GM18499 (cell line): ENCODE measurements around the gene TSR1.

Experiments
- ATAC-seq: cut with Tn5 transposase; IDR thresholded peaks from one replicate; pipeline ENCODE4 v1.9.1; 2021; ENCODE audit warnings: moderate number of reproducible peaks; ENCODE audit not compliant: insufficient read depth, unreplicated experiment

Gene TSR1

DNA sequence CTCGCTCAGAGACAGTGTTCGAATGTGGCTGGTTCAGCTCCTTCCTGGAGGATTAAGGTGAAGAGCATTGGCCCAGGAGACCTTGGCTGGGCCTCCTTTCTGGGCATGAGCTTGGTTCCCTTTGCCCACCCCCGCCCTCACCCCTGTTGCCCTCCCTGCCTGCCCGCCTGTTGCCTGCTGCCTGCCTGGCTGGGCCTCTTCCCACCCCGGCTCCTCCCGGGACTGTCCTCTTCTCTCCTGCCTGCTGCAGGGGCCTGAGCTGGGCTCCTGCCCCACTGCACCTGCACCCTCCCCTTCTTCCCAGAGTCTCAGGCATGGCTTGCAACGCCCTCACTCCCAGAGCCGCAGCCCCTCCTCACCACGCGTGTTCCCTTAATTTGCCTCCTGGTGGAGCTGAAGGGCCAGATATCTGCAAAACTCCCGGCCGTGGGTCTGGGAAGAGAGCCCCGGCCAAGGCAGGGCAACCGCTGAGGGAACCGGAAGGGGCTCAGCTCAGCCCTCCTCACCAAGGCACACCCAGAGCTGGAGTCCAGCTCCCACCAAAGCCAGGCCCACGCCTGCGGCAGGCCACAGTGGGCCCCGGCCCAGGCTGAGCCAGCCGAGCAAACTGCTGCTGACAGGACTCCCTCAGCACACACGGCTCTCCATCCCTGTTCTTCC lies 33.4 kb upstream of the TSR1 start:
- ATAC-seq: no peak

DNA sequence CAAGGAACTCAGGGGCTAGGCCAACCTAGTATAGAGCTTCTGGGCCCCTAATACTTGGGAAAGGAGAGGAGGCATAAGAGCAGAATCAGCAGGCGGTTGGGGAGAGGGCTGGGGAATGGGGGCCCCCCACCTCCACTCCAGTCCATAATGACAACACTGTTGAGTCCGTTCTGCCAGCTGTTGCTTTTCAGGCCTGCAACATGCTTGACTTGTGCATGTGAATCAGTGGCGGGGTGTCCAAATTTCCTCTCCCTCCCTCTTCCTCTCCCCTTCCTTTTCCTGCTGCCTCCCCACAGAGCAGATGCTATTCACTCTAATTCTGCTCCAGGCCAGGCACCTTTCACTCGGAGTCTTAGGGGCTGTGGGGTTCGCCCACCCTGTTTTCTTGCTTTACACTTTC lies 32.8 kb upstream of the TSR1 start:
- ATAC-seq: no peak

DNA sequence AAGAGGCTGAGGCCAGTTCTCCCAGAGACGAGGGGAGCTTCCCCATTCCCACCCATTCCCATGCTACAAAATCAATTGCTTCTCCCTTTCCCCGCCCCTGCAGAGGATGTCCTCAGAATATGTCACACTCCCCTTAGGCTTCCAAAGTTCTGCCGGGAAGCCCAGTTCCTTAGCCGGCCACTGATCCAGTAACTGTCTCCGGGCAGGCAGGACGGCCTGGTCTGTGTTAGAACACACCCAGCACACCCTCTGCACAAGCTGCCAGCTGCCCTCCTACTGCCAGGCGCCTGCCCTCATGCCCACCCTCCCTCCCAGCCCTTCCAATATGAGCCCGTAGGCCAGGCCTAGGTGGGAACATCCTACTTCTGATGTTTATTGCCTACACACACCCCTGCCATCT lies 32.1 kb upstream of the TSR1 start:
- no peak for ATAC-seq

DNA sequence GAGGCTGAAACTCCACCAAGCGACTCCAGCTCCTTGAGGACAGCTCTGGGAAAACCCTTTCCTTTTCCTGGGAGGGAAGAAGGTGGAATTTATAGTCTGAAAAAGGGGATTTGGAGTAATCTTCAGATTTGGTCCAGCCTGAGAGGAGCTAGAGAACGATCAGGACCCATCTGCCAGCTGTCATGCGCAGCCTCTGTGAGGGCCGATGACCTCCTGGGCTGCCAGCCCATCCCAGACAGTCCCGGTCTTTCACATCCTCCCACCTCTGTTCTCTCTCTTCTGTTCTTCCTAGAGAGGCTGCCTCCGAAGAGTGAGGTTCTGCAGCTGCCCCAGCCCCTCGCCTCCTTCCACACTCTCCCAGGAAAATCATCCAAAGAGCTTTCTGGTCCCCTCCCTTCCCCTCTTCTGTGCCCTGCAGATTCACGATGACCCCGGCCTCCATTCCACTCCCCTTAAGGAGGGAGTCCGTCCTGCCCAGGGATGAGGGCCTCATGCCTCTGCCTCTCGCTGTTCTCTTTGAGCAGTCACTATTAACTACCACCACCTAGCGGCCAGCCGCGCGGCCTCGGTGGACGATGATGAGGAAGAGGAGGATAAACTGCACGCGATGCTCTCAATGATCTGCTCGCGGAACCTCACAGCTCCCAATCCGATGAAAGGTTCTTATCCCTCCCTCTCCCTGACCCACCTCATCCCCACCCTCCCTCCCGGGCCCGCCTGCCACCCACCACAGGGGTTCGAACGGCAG lies 30.7 kb upstream of the TSR1 start:
- ATAC-seq: no peak

DNA sequence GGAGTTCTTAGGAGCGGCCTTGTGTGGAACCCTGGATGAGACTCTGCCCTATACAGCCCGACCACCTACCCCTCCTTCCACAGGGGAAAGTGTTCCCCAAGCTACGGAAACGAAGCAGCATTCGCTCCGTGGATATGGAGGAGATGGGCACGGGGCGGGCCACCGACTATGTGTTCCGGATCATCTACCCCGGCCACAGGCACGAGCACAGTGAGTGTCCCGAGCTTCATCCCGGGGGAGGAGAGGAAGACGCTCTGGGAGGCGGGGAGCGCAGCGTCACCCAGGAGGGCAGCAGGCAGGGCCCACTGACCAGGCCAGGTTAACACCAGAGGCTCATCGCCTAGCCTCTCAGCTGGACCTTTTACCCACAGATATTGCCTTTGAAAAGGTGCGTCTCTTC lies 28.9 kb upstream of the TSR1 start:
- no peak for ATAC-seq

DNA sequence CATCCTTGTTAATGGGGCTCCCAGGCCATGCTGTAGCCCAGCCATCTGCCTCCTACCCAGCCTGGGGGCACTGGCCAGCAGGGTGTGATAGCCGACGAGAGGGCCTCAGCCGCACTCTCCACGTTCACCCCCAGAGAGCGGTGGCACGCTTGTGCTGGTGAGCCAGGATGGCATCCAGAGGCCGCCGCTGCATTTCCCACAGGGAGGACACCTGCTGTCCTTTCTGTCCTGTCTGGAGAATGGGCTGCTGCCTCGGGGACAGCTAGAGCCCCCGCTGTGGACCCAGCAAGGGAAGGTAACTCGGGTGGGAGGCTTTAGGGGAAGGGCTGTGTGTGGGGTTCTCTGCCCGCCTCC lies 28.5 kb upstream of the TSR1 start:
- ATAC-seq: no peak

DNA sequence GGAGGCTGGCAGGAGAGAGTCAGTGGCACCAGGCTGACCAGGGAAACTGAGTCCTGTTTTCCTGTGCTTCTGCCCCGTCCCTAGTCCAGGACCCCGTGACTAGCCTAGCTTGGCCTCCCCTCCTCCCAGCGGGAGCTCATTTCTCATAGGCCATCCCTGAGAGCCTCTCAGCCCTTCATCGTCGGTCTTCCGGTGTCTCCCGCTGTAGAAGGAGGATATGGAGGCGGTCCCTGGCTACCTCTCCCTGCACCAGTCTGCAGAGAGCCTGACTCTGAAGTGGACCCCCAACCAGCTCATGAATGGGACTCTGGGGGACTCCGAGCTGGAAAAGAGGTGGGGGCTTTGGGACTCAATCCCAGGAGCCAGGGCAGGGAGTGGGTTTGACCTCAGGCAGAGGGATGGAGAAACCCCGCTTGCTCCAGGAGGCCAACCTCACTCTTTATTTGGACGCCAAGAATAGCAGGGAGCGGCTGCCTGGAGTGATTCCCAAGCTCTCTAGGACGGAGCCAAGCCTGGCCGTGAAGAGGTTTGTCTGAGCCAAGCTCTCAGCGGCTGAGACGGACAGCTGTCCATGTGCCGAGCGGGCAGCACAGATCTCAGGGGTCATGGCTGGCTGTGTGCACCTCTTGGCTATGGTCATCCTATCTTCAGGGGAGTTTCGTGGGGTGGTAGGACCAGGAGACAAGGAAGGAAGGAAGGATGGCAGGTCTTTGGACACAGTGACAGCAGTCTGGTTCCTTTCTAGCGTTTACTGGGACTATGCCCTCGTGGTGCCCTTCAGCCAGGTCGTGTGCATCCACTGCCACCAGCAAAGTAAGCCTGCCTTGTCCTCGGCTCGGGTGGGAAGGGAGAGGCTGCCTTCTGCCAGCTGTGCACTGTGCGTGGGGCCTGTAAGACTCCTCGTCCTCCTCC lies 27.9 kb upstream of the TSR1 start:
- no peak for ATAC-seq

DNA sequence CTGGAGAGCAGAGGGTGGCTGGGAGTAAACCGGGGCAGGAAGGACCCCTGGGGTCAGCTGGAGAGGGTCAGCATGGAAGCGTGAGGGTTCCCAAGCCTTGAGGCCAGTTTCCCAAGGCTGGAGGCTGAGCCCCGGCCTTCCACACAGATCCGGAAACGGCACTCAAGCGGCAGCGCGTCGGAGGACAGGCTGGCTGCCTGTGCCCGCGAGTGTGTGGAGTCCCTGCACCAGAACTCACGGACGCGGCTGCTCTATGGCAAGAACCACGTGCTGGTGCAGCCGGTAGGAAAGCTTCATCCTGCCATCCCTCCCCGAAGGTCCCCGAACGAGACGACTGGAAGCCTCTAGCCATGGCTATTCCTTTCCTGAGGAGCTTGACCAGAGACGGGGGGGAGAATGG lies 27.1 kb upstream of the TSR1 start:
- no peak for ATAC-seq

DNA sequence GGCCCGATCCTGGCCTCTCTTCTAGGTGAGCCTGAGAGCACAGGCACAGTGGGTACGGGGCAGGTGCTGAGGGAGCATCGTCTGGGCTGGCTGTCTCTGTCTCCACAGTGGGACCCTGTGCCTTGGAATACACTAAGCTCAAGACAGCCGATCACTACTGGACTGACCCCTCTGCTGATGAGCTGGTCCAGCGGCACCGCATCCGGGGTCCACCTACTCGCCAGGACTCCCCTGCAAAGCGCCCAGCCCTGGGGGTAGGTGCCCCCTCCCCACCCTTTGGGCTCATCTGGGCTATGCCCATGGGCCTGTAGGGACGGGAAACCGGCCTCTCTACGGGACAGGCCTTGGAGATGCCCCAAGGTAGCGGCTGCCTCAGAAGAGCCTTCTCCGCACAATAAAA lies 26.6 kb upstream of the TSR1 start:
- no peak for ATAC-seq

DNA sequence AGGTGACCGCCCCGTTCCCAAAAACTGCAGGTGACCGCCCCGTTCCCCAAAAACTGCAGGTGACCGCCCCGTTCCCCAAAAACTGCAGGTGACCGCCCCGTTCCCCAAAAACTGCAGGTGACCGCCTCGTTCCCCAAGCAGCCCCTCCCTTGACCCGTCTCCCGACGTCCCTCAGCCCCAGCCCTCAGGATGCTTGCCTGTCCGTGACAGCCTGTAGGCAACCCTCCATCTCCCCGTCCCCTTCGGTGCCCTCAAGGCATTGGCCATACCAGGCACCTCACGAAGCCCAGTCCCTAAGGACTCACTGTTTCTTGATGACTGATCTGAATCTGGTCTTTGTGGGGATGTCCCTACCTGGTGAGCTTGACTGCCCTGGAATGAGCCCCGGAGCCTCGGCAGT lies 26.2 kb upstream of the TSR1 start:
- no peak for ATAC-seq

DNA sequence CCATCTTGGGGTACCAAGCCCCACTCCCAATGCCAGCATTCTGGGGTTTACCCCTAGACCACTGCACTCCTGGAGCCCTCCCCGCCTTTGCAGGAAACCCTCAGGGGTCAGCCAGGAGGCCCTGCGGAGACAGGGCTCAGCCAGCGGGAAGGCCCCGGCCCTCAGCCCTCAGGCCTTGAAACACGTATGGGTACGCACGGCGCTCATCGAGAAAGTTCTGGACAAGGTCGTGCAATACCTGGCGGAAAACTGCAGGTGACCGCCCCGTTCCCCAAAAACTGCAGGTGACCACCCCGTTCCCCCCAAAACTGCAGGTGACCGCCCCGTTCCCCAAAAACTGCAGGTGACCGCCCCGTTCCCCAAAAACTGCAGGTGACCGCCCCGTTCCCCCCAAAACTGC lies 25.8 kb upstream of the TSR1 start:
- ATAC-seq: no peak

DNA sequence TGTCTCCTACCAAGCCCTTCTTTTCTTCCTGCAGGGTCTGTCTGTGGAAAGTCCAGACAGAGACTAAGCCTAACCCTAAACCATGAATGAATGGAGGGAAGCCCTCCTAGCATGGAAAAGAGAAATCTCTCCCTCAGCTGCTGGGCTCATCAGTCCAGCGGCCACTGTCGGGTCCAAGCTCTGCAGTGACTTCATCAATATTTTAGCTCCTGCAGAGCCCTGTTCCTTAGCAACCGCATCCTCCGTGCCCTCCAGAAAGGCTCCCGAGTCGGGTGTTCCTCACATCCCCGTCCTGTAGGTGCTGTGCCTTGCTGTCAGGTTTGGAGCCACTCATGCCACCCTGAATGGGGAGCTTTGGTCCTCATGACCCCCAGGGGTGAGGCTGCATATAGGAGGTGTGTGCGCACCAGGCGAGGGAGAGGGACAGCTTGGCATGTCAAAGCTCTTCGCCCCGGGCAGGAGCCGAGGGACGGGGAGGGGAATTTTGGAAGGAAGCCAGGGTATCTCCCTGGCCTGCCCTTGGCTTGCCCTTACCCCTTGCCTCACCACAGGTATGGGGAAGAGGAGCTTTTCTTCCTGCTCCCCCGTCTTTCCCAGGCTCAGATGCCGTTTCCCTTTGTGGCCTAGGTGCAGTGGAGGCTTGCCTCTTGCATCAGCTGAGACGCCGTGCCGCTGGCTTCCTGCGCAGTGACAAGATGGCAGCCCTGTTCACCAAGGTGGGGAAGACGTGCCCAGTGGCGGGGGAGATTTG lies 24.9 kb upstream of the TSR1 start:
- no peak for ATAC-seq

DNA sequence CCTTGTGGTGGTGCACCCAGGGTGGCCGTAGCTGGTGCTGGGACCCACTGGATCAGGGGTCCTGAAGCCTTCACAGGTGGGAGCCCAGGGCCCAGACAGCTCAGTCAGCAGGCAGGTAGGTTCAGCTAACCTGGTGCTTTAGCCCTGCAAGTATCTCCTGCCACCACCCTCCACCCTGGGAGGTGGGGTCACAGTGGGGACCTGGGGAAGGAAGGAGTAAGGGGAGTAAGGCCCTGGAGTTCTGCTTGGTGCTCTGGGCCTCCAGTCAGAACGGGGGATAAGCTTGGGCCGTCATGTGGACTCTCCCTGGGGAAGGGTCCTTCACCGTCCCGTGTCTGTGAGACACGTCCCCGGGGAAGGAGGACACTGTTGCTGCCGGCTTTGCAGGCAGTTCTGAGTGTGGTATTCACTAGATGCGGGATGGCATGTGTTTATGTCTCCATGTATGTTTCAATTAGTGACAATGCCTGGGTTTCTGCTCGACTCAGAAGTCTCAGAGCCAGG lies 21.7 kb upstream of the TSR1 start:
- no peak for ATAC-seq

DNA sequence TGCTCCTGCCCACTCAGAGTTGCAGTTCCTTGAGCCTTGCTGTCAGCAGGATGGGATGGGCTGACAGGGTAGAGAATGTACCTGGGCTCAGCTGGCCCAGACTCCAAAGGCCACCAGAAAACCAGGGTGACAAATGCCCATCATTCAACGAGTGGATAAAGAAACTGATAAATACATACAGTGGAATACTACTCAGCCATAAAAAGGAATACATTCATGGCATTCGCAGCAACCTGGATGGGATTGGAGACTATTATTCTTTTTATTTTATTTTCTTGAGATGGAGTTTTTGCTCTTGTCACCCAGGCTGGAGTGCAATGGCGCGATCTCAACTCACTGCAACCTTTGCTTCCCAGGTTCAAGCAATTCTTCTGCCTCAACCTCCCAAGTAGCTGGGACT lies 21.0 kb upstream of the TSR1 start:
- ATAC-seq: no peak

DNA sequence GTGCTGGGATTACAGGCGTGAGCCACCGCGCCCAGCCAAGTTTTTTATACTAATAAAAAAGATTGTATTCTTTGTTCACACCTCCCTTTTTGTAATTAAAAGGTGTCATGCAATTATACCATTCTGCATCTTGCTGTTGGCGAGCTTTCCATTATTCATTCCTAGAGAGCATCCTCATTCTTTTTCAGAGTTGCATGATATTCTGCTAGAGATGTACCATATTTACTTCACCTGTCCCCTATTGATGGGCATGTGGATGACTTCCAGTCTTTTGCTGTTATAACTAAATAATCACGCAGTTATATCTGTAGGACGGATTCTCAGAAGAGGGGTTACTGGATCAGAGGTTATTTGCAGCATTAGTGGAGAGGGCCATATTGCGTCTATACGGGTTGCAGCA lies 18.1 kb upstream of the TSR1 start:
- no peak for ATAC-seq

DNA sequence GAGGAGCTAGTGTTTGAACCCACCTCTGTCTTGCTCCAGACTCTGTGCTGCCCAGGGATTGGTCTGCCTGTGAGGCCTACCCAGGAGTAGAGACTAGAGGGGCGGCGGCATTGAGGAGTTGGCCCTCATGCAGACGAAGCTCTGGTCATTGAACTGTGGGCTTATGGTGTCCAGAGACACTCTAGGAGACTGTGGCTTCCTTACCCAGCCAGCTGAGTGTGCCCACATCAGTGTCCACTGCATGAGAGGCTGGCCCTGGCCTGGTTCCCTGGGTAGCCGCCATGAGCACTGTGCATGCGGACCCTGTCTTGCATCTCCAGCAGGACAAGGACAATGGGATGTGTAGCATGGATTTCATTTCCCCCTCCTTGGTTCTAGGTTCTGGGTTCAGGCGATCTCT lies 15.0 kb upstream of the TSR1 start:
- ATAC-seq: no peak

DNA sequence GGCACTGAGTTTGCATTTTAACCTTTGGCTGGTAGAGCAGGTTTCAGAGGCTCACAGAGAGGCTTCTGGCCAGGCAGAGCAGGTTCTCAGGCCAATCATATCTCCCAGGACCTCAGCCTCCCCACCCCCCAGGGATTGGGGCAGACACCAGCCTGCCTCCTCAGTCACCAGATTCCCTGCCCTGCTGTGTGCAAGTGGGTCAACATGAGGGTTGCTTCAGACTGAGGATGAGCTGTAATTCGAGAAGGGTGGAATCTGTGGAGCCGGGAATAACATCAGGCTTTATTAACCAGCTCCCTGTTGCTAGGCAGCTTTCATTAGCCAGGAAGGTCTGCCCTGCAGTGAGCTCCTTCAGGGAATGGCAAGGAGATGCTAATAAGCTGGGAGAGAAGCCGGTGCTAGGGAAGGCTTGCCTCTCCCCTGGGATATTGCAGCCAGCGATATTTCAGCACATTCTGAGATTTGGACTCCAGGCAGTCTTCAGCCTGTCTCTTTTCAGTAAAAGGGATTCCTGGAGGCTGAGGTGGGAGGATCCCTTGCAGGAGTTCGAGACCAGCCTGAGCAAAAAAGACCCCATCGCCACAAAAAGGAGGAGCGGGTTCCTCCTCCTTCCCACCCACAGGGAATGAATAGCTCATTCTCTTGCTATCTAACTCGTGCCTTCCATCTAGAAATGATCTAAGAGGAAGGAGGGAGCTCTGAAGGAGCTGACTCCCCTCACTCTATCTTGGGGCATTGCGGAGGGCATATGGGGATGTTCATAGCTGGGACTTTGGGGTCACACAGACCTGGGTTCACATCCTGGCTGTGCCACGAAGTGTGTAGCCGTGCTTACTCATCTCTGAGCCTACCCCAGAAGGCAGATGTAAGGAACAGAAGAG lies 11.8 kb upstream of the TSR1 start:
- ATAC-seq: no peak

DNA sequence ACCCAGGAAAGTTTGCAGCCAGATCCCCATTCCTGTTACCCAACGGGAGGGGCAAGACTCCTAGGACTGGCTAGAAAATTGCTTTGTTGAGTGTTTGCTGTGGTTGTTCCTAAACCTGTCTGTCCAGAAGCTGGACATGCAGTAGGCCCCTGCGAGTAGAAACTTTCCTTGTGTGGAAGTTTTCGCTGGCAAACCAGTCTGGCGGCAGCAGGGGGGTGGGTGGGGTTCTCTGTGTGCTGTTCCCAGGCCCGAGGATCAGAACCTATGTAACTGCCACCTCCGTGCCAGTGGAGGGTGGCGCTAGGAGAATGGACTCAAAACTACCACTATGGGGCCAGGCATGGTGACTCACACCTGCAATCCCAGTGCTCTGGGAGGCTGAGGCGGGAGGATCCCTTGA lies 10.2 kb upstream of the TSR1 start:
- ATAC-seq: no peak

DNA sequence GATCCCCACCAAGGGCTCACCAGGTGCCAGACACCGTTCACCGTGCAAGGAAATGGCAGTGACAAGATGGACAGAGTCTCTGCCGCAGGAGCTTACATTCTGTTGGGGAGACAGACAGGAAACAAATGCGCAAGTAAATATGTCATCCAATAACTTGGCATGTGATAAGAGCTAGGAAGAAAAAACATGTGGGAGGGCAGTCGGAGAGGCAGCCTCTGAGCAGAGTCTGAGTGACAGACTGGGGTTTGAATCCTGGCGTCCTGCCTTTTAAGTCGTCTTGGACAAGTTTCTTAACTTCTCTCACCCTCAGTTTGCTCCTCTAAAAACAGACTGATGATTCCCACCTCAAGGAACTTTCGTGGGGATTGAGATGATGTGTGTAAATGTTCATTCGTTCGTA lies 8.3 kb upstream of the TSR1 start:
- no peak for ATAC-seq

DNA sequence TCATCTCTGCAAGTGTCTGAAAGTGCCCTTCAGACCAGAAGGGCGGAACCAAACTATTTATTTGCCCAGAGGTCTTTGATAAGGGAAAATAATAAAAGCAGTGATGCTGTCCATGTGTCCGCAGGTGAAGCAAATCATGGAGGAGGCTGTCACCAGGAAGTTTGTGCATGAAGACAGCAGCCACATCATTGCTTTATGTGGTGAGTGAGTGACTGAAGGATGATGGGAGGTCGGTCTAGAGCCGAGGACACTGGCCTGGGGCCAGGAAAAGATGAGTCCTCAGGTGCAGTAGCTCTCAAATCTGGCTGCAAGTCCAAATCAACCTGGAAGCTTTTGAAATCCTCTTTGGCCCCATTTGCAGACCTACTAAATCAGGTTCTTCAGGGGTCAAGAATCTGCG lies 7.2 kb upstream of the TSR1 start:
- no peak for ATAC-seq
